Aorta (tissue), 5 donors: ENCODE data around the gene IMP4. TPM values are rescaled to one million over a fixed set of nuclear protein-coding genes. Genes with fewer than 3 reads are reported as not detected.

Source experiments
- ATAC-seq: fragments of 200-7000 bp; cut with Tn5 transposase; one replicate; pipeline ENCODE4 v1.9.1; 2022; ENCODE audit warnings: moderate library complexity; ENCODE audit not compliant: low FRiP score
- DNase-seq, 2 donors: peaks; one replicate each; pipeline ENCODE4 v3.0.0-alpha.2; 2020
- H3K27ac ChIP-seq, 2 donors: one replicate each; pipeline ENCODE4 v1.5.1; 2013; ENCODE audit warnings: low read length in 2 of 2, mild to moderate bottlenecking in 2 of 2, moderate library complexity in 2 of 2, control low read depth in 1 of 2, inconsistent platforms in 1 of 2, low read depth in 1 of 2
- H3K27me3 ChIP-seq, 2 donors: one replicate each; pipeline ENCODE4 v1.6.1; 2013; ENCODE audit warnings: control low read depth in 1 of 2, low read length in 1 of 2, mild to moderate bottlenecking in 1 of 2, moderate library complexity in 1 of 2; ENCODE audit not compliant: insufficient read depth in 2 of 2, control insufficient read depth in 1 of 2
- H3K36me3 ChIP-seq, 2 donors: one replicate each; pipeline ENCODE4 v1.6.1; 2013; ENCODE audit warnings: control low read depth in 1 of 2, low read length in 1 of 2, mild to moderate bottlenecking in 1 of 2; ENCODE audit not compliant: insufficient read depth in 2 of 2, control insufficient read depth in 1 of 2
- H3K4me1 ChIP-seq, 2 donors: one replicate each; pipeline ENCODE4 v1.6.1; 2013; ENCODE audit warnings: low read length in 2 of 2, control low read depth in 1 of 2, mild to moderate bottlenecking in 1 of 2, moderate library complexity in 1 of 2; ENCODE audit not compliant: insufficient read depth in 2 of 2, control insufficient read depth in 1 of 2
- H3K4me3 ChIP-seq, 2 donors: one replicate each; pipeline ENCODE4 v1.5.1; 2013; ENCODE audit warnings: low read length in 2 of 2, control low read depth in 1 of 2, mild to moderate bottlenecking in 1 of 2
- H3K9me3 ChIP-seq: one replicate; pipeline ENCODE4 v1.6.1; 2013; ENCODE audit warnings: mild to moderate bottlenecking, low read length; ENCODE audit not compliant: control insufficient read depth
- WGBS, 2 donors: extraction: QIAGEN DNeasy Blood & Tissue Kit; methylation state at CpG; one replicate each; pipeline ENCODE4 v1.1.7; 2013; 5-methylcytosine and 5-hydroxymethylcytosine counted together
- intact Hi-C, 2 donors: fragments of 100-400 bp; cut with DNase I; formaldehyde crosslinking; loops; one replicate each; pipeline versions ENCODE4 v1.14.2 to v1.15.0; 2022
- polyA plus RNA-seq, 2 donors: library from polyadenylated mRNA; stranded (reverse); fragments of 200-250 nt; gene quantifications; one replicate each; pipeline ENCODE4 v1.2.3, GENCODE V29; 2013
- total RNA-seq, 2 donors: library from RNA; stranded (reverse); fragmentation: NEBNext Ultra II Directional; extraction: Animal tissue kit (Norgen Biotek cat#: 25700); gene quantifications; one replicate each; pipeline ENCODE4 v1.2.1, GENCODE V29; 2021
- donor health status: healthy with polysubstance abuse.
- donor health status: Bipolar disorder and iron deficiency.
- donor health status: DM: no; HTN: no; CAD: no.
- donor health status: DM: no; HTN: no; CAD: no.
- donor health status: DM: yes; HTN: yes; CAD: no.

Gene IMP4
- total and polyA plus RNA-seq, 4 donors, result 42.4 to 77.2 (median 45.7) TPM

- ATAC-seq, result peak; percentile 89
- Histone ChIP-seq H3K27me3 (no peaks in the 10 kb centered on the region), H3K4me1 (no peaks in the 10 kb centered on the region), H3K27ac (peak overlapping the region in 1 of 2 donors; percentile 14), H3K36me3 (no peaks in the 10 kb centered on the region), H3K9me3 (no peaks in the 10 kb centered on the region), H3K4me3 (peak overlapping the region; percentile 76 to 83)
- intact Hi-C loops, result no loop called here
- peak; percentile 91 to 92 for DNase-seq
- WGBS, 2 donors, result 1% methylated on average over 59 of the region's 59 CpGs
Observed at GRCh38 chr2:130391058-130391871, 48.6 kb downstream of the IMP4 start.

GRCh38 chr2:130391872-130392670 lies 49.4 kb downstream of the IMP4 start:
- intact Hi-C loops, result no loop called here
- ATAC-seq (no peak), DNase-seq (peak in 1 of 2 donors; percentile 76)
- no peaks in the 10 kb centered on the region for H3K4me1 ChIP-seq
- H3K9me3 ChIP-seq, result no peaks in the 10 kb centered on the region
- H3K27ac ChIP-seq, result no peak overlapping the region
- H3K4me3 ChIP-seq, result peak overlapping the region in 1 of 2 donors; percentile 83
- WGBS, 2 donors, result 26% methylated on average over 17 of the region's 17 CpGs
- no peaks in the 10 kb centered on the region for H3K27me3 ChIP-seq
- no peaks in the 10 kb centered on the region for H3K36me3 ChIP-seq

- no peaks in the 10 kb centered on the region for H3K4me1 ChIP-seq
- intact Hi-C loops, result no loop called here
- no peaks in the 10 kb centered on the region for H3K36me3 ChIP-seq
- no peaks in the 10 kb centered on the region for H3K9me3 ChIP-seq
- ATAC-seq, result no peak
- no peak for DNase-seq
- H3K4me3 ChIP-seq, result no peak overlapping the region
- WGBS, 2 donors, result 93 to 95% methylated on average over 7 of the region's 7 CpGs
- no peaks in the 10 kb centered on the region for H3K27me3 ChIP-seq
- H3K27ac ChIP-seq, result no peak overlapping the region
Observed at GRCh38 chr2:130393318-130393910, 50.7 kb downstream of the IMP4 start.

Other genes starting within 250 kb of the IMP4 start
- gene POTEF, start 213.7 kb upstream of the IMP4 start, total RNA-seq, result under 1 TPM in 1 of 2 donors, not detected in 1; 0.24 TPM
- gene POTEF, start 213.7 kb upstream of the IMP4 start, polyA plus RNA-seq, result not detected
- gene CCDC74B, start 197.8 kb upstream of the IMP4 start, total RNA-seq, result 1 to 10 TPM; 1.3 to 2.6 TPM
- gene CCDC74B, start 197.8 kb upstream of the IMP4 start, polyA plus RNA-seq, result 1 to 10 TPM in 1 of 2 donors, under 1 TPM in 1; 0.38 to 5.6 TPM
- gene SMPD4, start 161.3 kb upstream of the IMP4 start, total RNA-seq, result 10 to 100 TPM; 32.3 to 37.4 TPM
- 10 to 100 TPM; 14.4 to 60.7 TPM for gene SMPD4, start 161.3 kb upstream of the IMP4 start, polyA plus RNA-seq
- 100 to 1,000 TPM; 172 to 190 TPM for gene MZT2B, start 160.6 kb upstream of the IMP4 start, total RNA-seq
- gene MZT2B, start 160.6 kb upstream of the IMP4 start, polyA plus RNA-seq, result 100 to 1,000 TPM; 188 to 234 TPM
- gene TUBA3E, start 144.5 kb upstream of the IMP4 start, total RNA-seq, result not detected
- gene TUBA3E, start 144.5 kb upstream of the IMP4 start, polyA plus RNA-seq, result 1 to 10 TPM in 1 of 2 donors, not detected in 1; 1.3 TPM
- gene PTPN18, start 13.2 kb downstream of the IMP4 start, total RNA-seq, result 10 to 100 TPM; 37.3 to 71.0 TPM
- 10 to 100 TPM; 41.8 to 44.2 TPM for gene PTPN18, start 13.2 kb downstream of the IMP4 start, polyA plus RNA-seq
- under 1 TPM; 0.06 to 0.26 TPM for gene POTEI, start 166.4 kb downstream of the IMP4 start, total RNA-seq
- not detected for gene POTEI, start 166.4 kb downstream of the IMP4 start, polyA plus RNA-seq
- not detected for gene CFC1B, start 178.3 kb downstream of the IMP4 start, total RNA-seq
- not detected for gene CFC1B, start 178.3 kb downstream of the IMP4 start, polyA plus RNA-seq